PC-9 (cell line): Measurements from ENCODE around the gene COA8. TPM values are rescaled to one million over a fixed set of nuclear protein-coding genes. Genes with fewer than 3 reads are reported as not detected.
A peak's percentile ranks its signal among the peaks of the same experiment; 100 is the strongest.

Source experiments
- BruUV-seq: library from RNA; stranded (reverse); fragments of 400-500 nt; replicated peaks from 2 replicates; lab custom pipeline; 2021; lab: Mats Ljungman, UMichigan
- CTCF ChIA-PET: fragments of 300-600 bp; sonication (Branson Sonifier 250); formaldehyde crosslinking; loops from one replicate; lab custom pipeline; 2022; ENCODE audit warnings: antibody characterized with exemption; lab: Charles Lee
- POLR2A ChIA-PET: fragments of 300-600 bp; sonication (Branson Sonifier 250); formaldehyde crosslinking; loops from one replicate; lab custom pipeline; 2022; ENCODE audit warnings: antibody characterized with exemption; ENCODE audit not compliant: unreplicated experiment; lab: Charles Lee
- DNase-seq, 2 experiments: peaks; one replicate each; pipeline versions ENCODE4 v3.0.0 to v3.0.0-alpha.2; 2015 to 2022; ENCODE audit warnings: mixed read lengths in 1 of 2
- H2AFZ ChIP-seq: fragments of 200-600 bp; sonication (generic); 2 replicates; pipeline ENCODE4 v1.8.1; 2017; ENCODE audit warnings: antibody characterized with exemption
- H3F3A ChIP-seq: fragments of 200-600 bp; sonication (generic); 2 replicates; pipeline ENCODE4 v1.8.1; 2017; ENCODE audit warnings: antibody characterized with exemption, mild to moderate bottlenecking, low read depth; ENCODE audit not compliant: insufficient read depth
- H3K27ac ChIP-seq: fragments of 200-600 bp; sonication (generic); 2 replicates; pipeline ENCODE4 v1.6.1; 2016; ENCODE audit warnings: mixed run types
- H3K27me3 ChIP-seq: fragments of 200-600 bp; sonication (generic); 2 replicates; pipeline ENCODE4 v1.6.1; 2016; ENCODE audit warnings: low read depth, mixed run types; ENCODE audit not compliant: insufficient read depth
- H3K36me3 ChIP-seq: fragments of 200-600 bp; sonication (generic); 2 replicates; pipeline ENCODE4 v1.6.1; 2016; ENCODE audit warnings: low read depth, mixed run types
- H3K4me1 ChIP-seq: fragments of 200-600 bp; sonication (generic); replicated peaks from 2 replicates; pipeline ENCODE4 v1.6.1; 2016; ENCODE audit warnings: mixed run types; ENCODE audit not compliant: insufficient read depth
- H3K4me2 ChIP-seq: fragments of 200-600 bp; sonication (generic); 2 replicates; pipeline ENCODE4 v1.6.1; 2017; ENCODE audit warnings: mixed run types
- H3K4me3 ChIP-seq: fragments of 200-600 bp; sonication (generic); 2 replicates; pipeline ENCODE4 v1.6.1; 2016; ENCODE audit warnings: mixed run types
- H3K79me2 ChIP-seq: fragments of 200-600 bp; sonication (generic); 2 replicates; pipeline ENCODE4 v1.6.1; 2017; ENCODE audit warnings: low read depth, mixed run types
- H3K9me2 ChIP-seq: fragments of 200-600 bp; sonication (generic); 2 replicates; pipeline ENCODE4 v1.8.1; 2017; ENCODE audit warnings: mild to moderate bottlenecking; ENCODE audit not compliant: insufficient read depth
- H3K9me3 ChIP-seq: fragments of 200-600 bp; sonication (generic); 2 replicates; pipeline ENCODE4 v1.8.1; 2016; ENCODE audit warnings: low read depth; ENCODE audit not compliant: insufficient read depth
- H4K20me1 ChIP-seq: fragments of 200-600 bp; sonication (generic); 2 replicates; pipeline ENCODE4 v1.8.1; 2017; ENCODE audit not compliant: insufficient read depth
- EZH2 ChIP-seq: fragments of 200-600 bp; sonication (generic); IDR thresholded peaks from 2 replicates; pipeline ENCODE4 v1.8.0; 2017; ENCODE audit warnings: antibody characterized with exemption, low read depth
- intact Hi-C: fragments of 100-400 bp; cut with micrococcal nuclease; formaldehyde crosslinking; loops from one replicate; pipeline ENCODE4 v1.10.0; 2022; ENCODE audit not compliant: unreplicated experiment
- total RNA-seq: library from RNA; stranded (reverse); gene quantifications from 2 replicates; pipeline ENCODE4 v1.2.3, GENCODE V29; 2021
- TF ChIP-seq, protein P1 (sequence below): fragments of 200-600 bp; sonication (generic); conservative IDR thresholded peaks from 2 replicates; pipeline ENCODE4 v1.6.1; 2017; ENCODE audit warnings: mixed run types, antibody characterized with exemption, mild to moderate bottlenecking, moderate library complexity

The COA8 gene
- total RNA-seq, 1 experiment from 2014 or later, result 101 TPM

DNA sequence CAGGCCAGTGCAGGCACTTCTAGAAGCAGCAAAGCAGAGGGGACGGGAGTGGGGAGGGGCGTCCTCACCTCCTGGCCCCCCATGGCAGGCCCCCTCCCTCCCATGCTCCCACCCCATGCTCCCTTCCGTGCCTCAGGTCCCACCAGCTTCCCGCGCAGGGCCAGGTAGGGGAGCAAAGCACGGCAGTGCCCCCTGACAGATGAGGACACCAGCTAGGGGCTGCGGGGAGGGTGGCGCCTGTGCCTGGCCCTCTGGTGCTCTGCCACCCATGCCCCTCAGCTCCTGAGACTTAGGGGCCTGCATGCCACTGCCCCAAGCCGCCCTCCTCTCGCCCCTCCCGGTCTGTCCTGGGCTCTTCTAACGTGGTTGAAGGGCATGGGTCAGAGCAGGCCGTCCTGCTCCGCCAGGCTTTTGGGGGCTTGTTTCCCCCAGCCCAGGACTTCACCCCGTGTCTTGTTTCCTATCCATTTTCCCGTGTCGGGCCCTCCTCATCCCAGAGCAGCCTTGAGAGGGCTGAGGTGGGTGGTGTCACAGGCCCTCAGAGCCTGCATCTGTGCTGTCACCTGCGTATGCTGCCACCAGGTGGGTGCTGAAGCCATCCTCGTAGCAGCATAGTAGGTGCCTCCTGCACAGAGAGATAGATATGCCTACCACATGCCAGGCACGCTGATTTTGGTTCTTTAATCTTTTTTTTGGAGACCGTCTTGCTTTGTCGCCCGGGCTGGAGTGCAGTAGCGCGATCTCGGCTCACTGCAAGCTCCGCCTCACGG is 23.5 kb upstream of the COA8 start:
- H4K20me1 ChIP-seq, result peaks cover 41% of the 10 kb centered on the region
- no peak for DNase-seq
- peak overlapping the region; percentile 78 for H3K4me2 ChIP-seq
- ChIA-PET CTCF (interaction anchor here (0.6 to 1.6 kb wide), 5 partner anchors 8 to 1016 kb away, joined by 3 to 8 read pairs (median 4); no protein-coding TSS in a partner anchor), POLR2A (no interaction called here)
- H3K4me1 ChIP-seq, result peaks cover 58% of the 10 kb centered on the region
- intact Hi-C loops, result no loop called here
- H3K79me2 ChIP-seq, result no peaks in the 10 kb centered on the region
- no peak for TF ChIP-seq EZH2
- TF ChIP-seq, protein P1, sequence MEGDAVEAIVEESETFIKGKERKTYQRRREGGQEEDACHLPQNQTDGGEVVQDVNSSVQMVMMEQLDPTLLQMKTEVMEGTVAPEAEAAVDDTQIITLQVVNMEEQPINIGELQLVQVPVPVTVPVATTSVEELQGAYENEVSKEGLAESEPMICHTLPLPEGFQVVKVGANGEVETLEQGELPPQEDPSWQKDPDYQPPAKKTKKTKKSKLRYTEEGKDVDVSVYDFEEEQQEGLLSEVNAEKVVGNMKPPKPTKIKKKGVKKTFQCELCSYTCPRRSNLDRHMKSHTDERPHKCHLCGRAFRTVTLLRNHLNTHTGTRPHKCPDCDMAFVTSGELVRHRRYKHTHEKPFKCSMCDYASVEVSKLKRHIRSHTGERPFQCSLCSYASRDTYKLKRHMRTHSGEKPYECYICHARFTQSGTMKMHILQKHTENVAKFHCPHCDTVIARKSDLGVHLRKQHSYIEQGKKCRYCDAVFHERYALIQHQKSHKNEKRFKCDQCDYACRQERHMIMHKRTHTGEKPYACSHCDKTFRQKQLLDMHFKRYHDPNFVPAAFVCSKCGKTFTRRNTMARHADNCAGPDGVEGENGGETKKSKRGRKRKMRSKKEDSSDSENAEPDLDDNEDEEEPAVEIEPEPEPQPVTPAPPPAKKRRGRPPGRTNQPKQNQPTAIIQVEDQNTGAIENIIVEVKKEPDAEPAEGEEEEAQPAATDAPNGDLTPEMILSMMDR, result no peak
- H3K4me3 ChIP-seq, result no peak overlapping the region
- H3K9me2 ChIP-seq, result no peaks in the 10 kb centered on the region
- peaks cover 58% of the 10 kb centered on the region for H3F3A ChIP-seq
- no peaks in the 10 kb centered on the region for H3K9me3 ChIP-seq
- no peaks in the 10 kb centered on the region for H3K27me3 ChIP-seq
- no peaks in the 10 kb centered on the region for H3K36me3 ChIP-seq
- H3K27ac ChIP-seq, result peak overlapping the region; percentile 96
- TSS peak; percentile 54 for BruUV-seq
- no peak overlapping the region for H2AFZ ChIP-seq

DNA sequence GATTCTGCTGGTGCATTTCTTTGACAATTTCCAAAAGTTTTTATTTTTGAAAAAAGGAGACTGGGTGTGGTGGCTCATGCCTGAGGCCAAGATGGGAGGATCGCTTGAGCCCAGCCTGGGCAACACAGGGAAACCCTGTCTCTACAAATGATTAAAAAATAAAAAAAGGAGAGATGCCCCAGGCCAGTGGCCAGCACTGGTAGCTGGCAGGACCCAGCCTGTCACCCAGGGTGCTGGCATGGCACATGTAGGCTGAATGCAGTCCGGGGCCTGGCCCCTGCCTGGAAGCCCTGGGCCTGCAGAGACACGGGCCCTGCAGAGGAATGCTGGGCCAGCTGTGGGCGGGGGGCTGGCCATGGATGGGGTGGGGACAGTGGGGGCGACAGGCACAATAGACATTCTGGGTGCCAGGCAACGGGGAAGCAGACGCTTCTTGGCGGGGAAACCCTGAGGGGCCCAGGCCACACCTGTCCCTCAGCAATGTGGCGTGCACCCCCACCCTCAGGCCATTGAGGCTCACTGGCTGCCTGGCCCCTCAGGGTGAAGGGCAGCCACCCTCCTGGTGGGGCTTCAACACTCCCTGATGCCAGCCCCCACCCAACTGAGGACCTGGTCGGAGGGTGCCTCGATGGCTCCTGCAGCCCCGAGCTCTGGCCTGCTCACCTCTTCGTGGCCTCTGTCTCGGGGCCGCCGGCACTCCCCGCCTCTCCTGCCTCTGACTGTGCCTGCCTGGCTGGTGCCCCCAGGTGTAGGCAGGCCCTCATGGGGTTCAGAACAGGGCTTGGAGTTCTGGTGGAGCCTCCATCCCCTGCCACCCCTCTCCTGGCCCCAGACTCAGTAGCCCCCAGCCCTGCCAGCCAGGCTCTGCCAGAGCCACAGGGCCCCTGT is 21.7 kb upstream of the COA8 start:
- Histone ChIP-seq H3K9me2 (no peaks in the 10 kb centered on the region), H3K9me3 (no peaks in the 10 kb centered on the region), H2AFZ (no peak overlapping the region), H3F3A (peaks cover 58% of the 10 kb centered on the region), H3K27ac (peak overlapping the region; percentile 96), H3K4me1 (peaks cover 58% of the 10 kb centered on the region), H3K27me3 (no peaks in the 10 kb centered on the region), H3K4me2 (peak overlapping the region; percentile 78), H3K36me3 (no peaks in the 10 kb centered on the region), H3K79me2 (no peaks in the 10 kb centered on the region), H4K20me1 (peaks cover 31% of the 10 kb centered on the region; the same call in 1 of the 2 replicates), H3K4me3 (no peak overlapping the region; the same call in 1 of the 2 replicates)
- ChIA-PET POLR2A (interaction anchor here (0.6 to 1.1 kb wide), 7 partner anchors 13 to 848 kb away, joined by 3 to 14 read pairs (median 4); partner anchors contain the start of genes BAG5 and COA8), CTCF (interaction anchor here (0.6 to 2.2 kb wide), 8 partner anchors 17 to 508 kb away, joined by 3 to 15 read pairs (median 7); no protein-coding TSS in a partner anchor)
- no peak for DNase-seq
- no TSS peak for BruUV-seq
- intact Hi-C loops, result loop anchor here (1.0 to 10.0 kb wide), 7 partner anchors 12 to 1016 kb away; partner anchors contain the start of gene TRMT61A
- TF ChIP-seq, protein P1, result no peak; the same call in 1 of the 2 replicates
- no peak for TF ChIP-seq EZH2
